ENCODE results near the gene RFC3.
A peak's percentile ranks its signal among the peaks of the same experiment; 100 is the strongest.
"Not testable (repeated sequence)": the region's sequence is repeated elsewhere in the genome, so short reads cannot be mapped to it uniquely, and the experiment has no call there.

RFC3 gene

DNA sequence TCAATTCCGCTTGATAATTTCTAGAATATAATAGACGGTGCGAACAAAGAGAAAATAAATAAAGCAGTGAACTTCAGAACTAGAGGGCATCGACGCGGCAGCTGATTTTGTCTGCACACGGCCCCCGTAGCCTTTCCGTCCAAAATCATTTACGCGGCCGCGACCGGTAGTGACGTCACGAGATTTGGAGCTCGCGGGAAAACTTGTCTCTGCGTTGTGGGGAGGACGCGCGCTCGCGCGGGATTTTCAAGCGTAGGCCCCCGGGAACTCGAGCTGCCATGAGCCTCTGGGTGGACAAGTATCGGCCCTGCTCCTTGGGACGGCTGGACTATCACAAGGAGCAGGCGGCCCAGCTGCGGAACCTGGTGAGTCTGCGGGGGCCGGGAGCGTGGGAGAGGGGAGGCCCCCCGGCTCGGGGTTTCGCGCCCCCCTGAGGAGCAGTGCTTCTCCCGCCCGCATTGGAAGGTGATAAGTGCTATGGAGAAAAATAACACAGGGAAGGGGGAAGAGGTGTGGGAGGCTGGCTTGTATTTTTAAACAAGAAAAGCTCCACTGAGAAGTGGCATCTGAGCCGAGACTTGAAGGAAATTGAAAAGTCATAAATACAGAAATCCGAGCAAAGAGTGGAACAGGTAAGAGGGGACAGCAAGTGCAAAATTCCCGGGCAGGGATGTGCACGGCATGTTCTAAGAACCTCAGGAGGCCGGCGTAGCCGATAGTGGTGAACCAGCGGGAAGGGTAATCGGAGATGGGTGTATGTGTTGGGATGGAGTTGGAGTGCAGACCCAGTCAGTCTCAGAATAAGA is at the start of gene RFC3:
TSS of gene RFC3 (plus strand) at position 249 of the 806 bp plus-strand sequence. CDS start at position 279, 30 bp downstream.
- DNase-seq (ENCODE audit: low read depth in 2 of 2), result peak; percentile 84 to 86

GRCh38 chr13:33771296-33771695 is 46.7 kb upstream of the RFC3 start:
- no peak for DNase-seq (ENCODE audit: low read depth in 2 of 2)

DNA sequence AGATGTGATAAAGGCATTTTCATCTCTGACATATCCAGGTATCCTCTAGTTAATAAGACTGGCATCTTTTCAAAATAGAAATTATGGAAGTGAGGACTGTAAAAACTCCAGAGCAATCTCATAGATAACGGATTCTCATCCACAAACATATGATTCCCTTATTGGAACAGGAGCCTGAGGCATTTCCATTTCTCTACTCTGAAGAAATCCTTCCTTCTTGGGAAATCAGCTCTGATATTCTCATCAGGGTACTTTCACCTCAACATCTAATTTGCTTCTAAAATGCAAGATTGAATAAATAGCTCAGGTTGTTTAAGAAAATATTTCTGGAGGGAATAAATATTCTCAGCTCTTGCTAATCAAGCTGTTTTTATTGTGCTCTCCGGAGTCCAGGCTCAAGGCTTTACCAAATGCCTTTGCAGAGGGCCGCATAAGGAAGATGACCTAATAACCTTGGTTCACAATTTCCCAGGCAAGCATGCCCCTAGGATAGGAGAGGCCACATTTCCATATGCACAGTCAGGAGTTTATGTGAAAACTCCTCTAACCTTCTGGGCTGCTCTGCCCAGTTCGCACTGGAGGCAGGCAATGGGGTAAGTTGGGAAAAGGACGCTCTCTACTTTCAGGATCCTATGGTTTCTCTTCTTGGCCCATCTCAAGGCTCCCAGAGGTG is 44.0 kb upstream of the RFC3 start:
- DNase-seq (ENCODE audit: low read depth in 2 of 2), result no peak

DNA sequence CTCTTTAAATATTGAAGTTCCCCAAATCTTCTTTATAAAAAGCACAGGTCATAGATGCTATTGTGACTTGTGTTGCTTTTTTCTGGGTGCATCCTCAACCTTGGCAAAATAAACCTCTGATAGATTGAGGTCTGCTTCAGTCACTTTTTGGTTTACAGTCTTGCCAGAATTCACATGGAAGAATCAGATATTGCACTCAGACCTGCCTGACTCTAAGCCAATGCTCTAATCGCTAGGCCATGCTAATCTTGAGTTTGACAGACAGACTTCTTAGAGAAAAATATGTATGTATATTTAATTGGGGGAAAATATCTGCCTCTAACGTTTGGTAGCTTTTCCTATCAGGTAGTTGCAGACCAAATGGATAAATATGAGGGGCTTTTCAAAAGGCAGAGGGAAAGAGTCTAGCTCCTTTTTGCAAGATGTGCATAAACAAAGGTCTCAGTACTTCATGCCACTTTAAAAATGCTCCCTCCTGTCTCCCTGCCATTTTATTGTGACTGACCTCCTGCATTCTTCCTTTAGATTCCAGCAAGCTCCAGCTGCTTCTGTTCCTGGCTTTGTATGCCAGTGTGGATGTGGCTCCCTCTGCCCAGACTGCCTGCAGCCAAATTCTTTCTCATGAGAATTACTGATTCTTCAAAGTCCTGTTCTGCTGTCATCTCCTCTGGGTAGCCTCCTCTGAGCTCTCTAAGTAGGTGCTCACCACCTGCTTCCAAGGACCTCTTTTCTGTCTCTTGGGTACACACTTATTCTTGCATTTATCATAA is 42.4 kb upstream of the RFC3 start:
- no peak for DNase-seq (ENCODE audit: low read depth in 2 of 2)

DNA sequence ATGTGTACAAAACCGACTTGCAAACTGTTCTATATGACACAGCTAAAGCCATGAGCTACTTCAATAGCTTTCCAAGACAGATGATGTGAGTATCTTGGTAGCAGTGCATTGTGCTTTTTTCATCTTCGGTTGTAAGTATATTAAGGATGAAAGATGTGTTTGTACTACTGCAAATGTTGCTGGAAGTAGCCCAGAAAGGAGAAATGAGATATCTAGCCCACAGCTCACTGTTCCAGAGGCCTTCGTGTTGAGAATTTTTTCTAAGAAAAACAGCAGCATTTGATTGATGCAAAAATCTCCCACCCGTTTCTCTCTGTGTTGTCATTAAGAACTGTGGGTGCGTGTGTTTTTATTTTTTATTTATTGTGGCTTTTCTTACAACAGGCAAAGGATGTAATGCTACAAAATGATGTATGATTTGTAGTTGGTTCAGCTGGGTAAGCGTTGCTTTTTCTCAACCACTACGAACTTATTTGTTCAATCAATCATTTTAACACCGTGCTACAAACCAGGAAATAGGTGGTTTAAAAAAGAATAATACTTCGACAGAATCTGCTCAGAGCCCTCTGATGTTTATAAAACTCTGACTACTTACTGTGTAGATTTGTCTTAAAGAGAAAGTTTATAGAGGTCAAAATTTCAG is 41.6 kb upstream of the RFC3 start:
- DNase-seq (ENCODE audit: low read depth in 2 of 2), result no peak

DNA sequence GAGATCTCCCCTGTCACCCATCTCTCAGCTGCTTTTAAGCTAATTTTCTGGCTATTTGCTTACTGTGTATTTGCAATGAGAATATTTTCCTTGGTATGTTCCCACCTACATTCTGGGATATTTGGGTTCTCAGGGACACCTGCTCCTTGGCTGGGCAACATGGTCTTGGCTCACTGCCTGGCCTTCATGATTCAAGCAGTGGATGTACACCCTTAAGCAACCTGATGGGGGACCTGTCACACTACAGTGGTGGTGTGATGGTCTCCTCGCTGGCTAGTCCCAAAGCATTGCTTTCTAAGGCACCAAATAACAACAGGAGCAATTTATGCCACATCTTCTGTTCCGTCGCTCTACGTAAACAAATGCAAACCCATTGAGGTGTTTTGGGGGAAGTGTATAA is 35.3 kb upstream of the RFC3 start:
- no peak for DNase-seq (ENCODE audit: low read depth in 2 of 2)

GRCh38 chr13:33783212-33783611 is 34.7 kb upstream of the RFC3 start:
- DNase-seq (ENCODE audit: low read depth in 2 of 2), result not testable (repeated sequence)

DNA sequence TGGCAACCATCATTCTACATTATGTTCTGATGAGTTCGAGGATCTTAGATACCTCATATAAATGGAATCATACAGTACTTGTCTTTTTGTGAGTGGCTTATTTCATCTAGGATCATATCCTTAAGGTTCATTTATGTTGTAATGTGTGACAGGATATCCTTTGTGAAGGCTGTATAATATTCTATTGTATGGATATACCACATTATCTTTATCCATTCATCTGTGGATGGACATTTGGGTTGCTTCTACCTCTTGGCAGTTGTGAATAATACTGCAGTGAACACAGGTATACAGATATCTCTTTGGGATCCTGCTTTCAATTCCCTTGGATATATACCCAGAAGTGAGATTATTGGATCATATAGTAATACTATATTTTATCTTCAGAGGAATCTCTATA is 33.2 kb upstream of the RFC3 start:
- no peak for DNase-seq (ENCODE audit: low read depth in 2 of 2)

DNA sequence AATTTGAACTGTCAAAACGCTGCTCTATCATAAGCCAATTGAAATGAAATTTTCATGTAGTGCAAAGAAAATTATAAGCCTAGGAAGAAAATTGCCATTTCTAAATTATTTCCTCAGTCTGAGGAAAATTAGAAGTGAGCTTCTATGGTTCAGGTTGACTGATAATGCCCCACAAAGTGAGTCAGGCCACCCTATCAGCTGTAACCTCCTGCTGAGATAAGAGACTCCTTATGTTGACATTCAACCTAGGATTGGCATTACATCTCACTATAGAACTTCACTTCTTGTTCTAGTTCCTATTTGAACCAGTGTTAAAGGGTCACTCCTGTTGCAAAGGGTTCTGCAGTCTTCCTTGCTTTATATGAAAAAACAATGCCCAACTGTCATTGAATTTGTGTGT is 32.6 kb upstream of the RFC3 start:
- DNase-seq (ENCODE audit: low read depth in 2 of 2), result no peak

GRCh38 chr13:33787051-33787591 is 30.8 kb upstream of the RFC3 start:
- no peak for DNase-seq (ENCODE audit: low read depth in 2 of 2)

DNA sequence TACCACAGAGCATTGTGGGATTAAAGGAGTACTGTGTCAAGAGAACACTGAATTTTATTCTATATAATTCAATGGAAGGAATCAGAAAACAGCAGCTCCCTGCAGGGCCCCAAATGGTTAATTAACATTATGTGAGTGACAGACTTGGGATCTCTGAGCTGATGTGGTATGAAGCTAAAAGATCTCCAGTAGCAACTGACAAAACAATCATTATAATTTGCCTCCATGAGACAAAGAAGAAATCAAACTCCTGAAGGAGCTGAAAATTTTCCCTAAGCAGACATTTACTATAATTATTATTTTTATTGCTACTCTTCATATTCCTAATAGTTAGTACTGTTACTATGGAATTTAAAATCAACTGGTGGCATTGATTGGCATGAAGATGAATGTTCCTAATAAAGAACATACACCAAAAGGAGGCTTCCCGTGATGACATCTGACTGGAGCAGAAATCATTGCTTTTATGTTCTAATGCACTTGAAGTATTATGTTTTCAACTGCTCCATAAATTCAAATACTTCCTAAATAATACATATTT is 28.8 kb upstream of the RFC3 start:
- no peak for DNase-seq (ENCODE audit: low read depth in 2 of 2)

DNA sequence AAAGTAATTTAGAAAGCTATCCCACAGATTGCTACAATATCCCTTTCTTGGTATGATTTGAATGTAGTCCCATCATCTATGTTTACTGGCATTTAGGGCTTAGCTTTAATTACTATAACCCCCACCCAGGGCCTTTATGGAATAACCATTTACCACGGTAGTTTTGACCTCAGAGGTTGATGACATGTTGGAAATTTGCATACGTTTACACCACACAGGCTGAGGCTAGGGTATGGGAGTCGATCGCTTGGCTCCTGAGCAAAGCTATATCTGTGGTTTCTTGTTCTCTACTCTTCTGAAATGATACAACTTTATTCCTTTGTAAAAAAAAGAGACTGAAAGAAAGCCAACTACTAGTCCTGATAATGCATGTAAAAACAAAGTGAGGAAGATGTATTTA is 28.2 kb upstream of the RFC3 start:
- no peak for DNase-seq (ENCODE audit: low read depth in 2 of 2)

DNA sequence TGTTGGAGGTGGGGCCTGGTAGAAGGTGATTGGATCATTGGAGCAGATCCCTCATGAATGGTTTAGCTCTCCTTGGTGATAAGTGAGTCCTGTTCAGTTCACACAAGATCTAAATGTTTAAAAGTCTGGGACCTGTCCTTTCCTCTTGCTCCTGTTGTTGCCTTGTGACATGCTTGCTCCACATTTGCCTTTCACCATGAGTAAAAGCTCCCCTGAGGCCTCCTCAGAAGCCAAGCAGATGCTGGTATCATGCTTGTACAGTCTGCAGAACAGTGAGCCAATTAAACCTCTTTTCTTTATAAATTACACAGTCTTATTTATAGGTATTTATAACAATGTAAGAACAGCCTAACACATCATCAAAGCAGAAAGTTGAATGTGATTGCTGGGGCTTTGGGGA is 24.2 kb upstream of the RFC3 start:
- DNase-seq (ENCODE audit: low read depth in 2 of 2), result no peak

GRCh38 chr13:33794576-33794975 is 23.4 kb upstream of the RFC3 start:
- no peak for DNase-seq (ENCODE audit: low read depth in 2 of 2)

DNA sequence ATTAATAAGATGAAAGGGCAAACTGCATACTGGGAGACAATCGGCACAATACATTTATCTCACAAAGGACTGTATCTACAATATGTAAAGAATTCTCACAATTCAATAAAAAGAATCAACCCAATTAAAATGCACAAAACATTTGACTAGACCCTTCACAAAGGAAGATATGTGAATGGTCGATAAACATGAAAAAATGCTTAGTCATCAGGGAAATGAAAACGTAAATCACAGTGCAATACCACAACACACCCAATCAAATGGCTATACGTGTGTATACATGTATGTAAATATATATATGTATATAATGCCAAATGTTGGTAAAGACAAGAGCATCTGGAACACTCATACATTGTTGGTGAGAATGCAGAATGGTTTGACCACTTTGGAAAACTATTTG is 21.9 kb upstream of the RFC3 start:
- DNase-seq (ENCODE audit: low read depth in 2 of 2), result no peak

DNA sequence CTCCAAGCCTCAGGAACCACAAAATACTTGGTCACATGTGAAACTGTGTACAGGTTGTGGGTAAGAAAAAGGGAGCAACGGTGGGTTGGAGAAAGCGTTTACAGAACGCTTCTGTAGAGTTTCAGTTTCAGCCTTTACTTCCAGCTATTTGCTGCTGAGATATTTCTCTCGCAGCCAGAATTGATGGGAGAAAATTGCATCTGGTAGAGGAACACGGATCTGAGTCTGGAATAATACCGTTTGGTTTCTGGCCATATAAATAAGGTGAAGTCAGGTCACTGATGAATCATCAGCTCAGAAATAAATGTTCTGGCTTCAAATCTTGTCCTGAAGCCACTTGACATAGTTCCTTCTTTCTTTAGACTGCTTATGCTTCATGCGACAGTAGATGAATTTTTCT is 20.3 kb upstream of the RFC3 start:
- no peak for DNase-seq (ENCODE audit: low read depth in 2 of 2)

GRCh38 chr13:33798023-33798422 is 19.9 kb upstream of the RFC3 start:
- no peak for DNase-seq (ENCODE audit: low read depth in 2 of 2)

GRCh38 chr13:33799950-33800592 is 17.9 kb upstream of the RFC3 start:
- DNase-seq (ENCODE audit: low read depth in 2 of 2), result no peak

- no peak for DNase-seq (ENCODE audit: low read depth in 2 of 2)
These were observed 17.2 kb upstream of the RFC3 start for GRCh38 chr13:33800646-33801186.

- DNase-seq (ENCODE audit: low read depth in 2 of 2), result no peak
These were observed 11.3 kb upstream of the RFC3 start for GRCh38 chr13:33806470-33807248.
